CD14-positive monocyte (primary cell): Measurements from ENCODE around the gene PTGDS. TPM values are rescaled to one million over a fixed set of nuclear protein-coding genes. Genes with fewer than 3 reads are reported as not detected.

Source experiments
- DNase-seq, 3 donors: peaks; one replicate each; pipeline ENCODE4 v3.0.0-alpha.2; 2011 to 2022
- H2AFZ ChIP-seq: 2 replicates; pipeline ENCODE4 v1.6.0; 2012; ENCODE audit warnings: mild to moderate bottlenecking, low read depth, low read length, inconsistent platforms; ENCODE audit not compliant: insufficient read depth, poor library complexity, severe bottlenecking
- H3K27ac ChIP-seq, 2 donors: 1 replicate in 1 of 2; 2 replicates in 1 of 2; pipeline ENCODE4 v1.5.1; 2012 to 2013; ENCODE audit warnings: low read length in 2 of 2, control low read depth in 1 of 2, inconsistent platforms in 1 of 2, low read depth in 1 of 2, mild to moderate bottlenecking in 1 of 2
- H3K27me3 ChIP-seq, 2 donors: one replicate each; pipeline versions ENCODE4 v1.6.0 to v1.6.1; 2011 to 2013; ENCODE audit warnings: low read length in 2 of 2; ENCODE audit not compliant: control insufficient read depth in 2 of 2, insufficient read depth in 2 of 2
- H3K36me3 ChIP-seq, 2 donors: replicated peaks in 1 of 2; 1 replicate in 1 of 2; 2 replicates in 1 of 2; pipeline versions ENCODE4 v1.5.1 to v1.6.1; 2012 to 2013; ENCODE audit warnings: low read length in 2 of 2, control low read depth in 1 of 2, inconsistent platforms in 1 of 2, mild to moderate bottlenecking in 1 of 2; ENCODE audit not compliant: insufficient read depth in 2 of 2, control insufficient read depth in 1 of 2
- H3K4me1 ChIP-seq, 2 donors: 1 replicate in 1 of 2; 2 replicates in 1 of 2; pipeline versions ENCODE4 v1.5.1 to v1.6.1; 2012 to 2013; ENCODE audit warnings: low read length in 2 of 2, control low read depth in 1 of 2, inconsistent platforms in 1 of 2, mild to moderate bottlenecking in 1 of 2, moderate library complexity in 1 of 2; ENCODE audit not compliant: insufficient read depth in 2 of 2, control insufficient read depth in 1 of 2
- H3K4me2 ChIP-seq: replicated peaks from 2 replicates; pipeline ENCODE3; 2012; ENCODE audit warnings: low read length, moderate library complexity, mild to moderate bottlenecking; ENCODE audit not compliant: poor library complexity, severe bottlenecking; ENCODE audit errors: extremely low read depth
- H3K4me3 ChIP-seq, 3 experiments: fragments of 200-600 bp in 1 of 3; sonication (generic) in 1 of 3; replicated peaks in 1 of 3; 1 replicate in 2 of 3; 2 replicates in 1 of 3; pipeline ENCODE4 v1.5.1; 2011 to 2013; ENCODE audit warnings: low read length in 3 of 3, mild to moderate bottlenecking in 3 of 3, control low read depth in 2 of 3, low read depth in 2 of 3, inconsistent platforms in 1 of 3, moderate library complexity in 1 of 3
- H3K79me2 ChIP-seq: 2 replicates; pipeline ENCODE4 v1.6.0; 2012; ENCODE audit warnings: mild to moderate bottlenecking, control low read depth, inconsistent platforms, low read length, moderate library complexity; ENCODE audit not compliant: insufficient read depth
- H3K9ac ChIP-seq: 2 replicates; pipeline ENCODE4 v1.6.0; 2017; ENCODE audit warnings: low read length, mild to moderate bottlenecking; ENCODE audit not compliant: insufficient read depth, poor library complexity, severe bottlenecking
- H3K9me3 ChIP-seq, 2 donors: replicated peaks in 1 of 2; 1 replicate in 1 of 2; 2 replicates in 1 of 2; pipeline versions ENCODE4 v1.5.1 to v1.6.1; 2012 to 2013; ENCODE audit warnings: low read length in 2 of 2, control low read depth in 1 of 2; ENCODE audit not compliant: control insufficient read depth in 1 of 2, insufficient read depth in 1 of 2
- H4K20me1 ChIP-seq: 2 replicates; pipeline ENCODE4 v1.6.0; 2012; ENCODE audit warnings: mild to moderate bottlenecking, low read length, control low read depth, moderate library complexity; ENCODE audit not compliant: insufficient read depth
- H3K27ac Mint-ChIP-seq, 7 donors: one replicate each; pipeline ENCODE4 v1.8.0; 2020; ENCODE audit warnings: mild to moderate bottlenecking in 7 of 7, mixed read lengths in 7 of 7, moderate library complexity in 6 of 7, inconsistent platforms in 2 of 7
- H3K27me3 Mint-ChIP-seq, 3 donors: one replicate each; pipeline ENCODE4 v1.8.0; 2021 to 2022; ENCODE audit warnings: low read depth in 3 of 3, mild to moderate bottlenecking in 3 of 3, mixed read lengths in 3 of 3, moderate library complexity in 3 of 3, inconsistent platforms in 1 of 3
- H3K36me3 Mint-ChIP-seq, 2 donors: one replicate each; pipeline ENCODE4 v1.8.0; 2020; ENCODE audit warnings: mixed read lengths in 2 of 2, inconsistent platforms in 1 of 2, mild to moderate bottlenecking in 1 of 2
- H3K4me1 Mint-ChIP-seq: one replicate; pipeline ENCODE4 v1.8.0; 2020; ENCODE audit warnings: mild to moderate bottlenecking, mixed read lengths
- H3K4me3 Mint-ChIP-seq, 2 donors: one replicate each; pipeline ENCODE4 v1.8.0; 2020; ENCODE audit warnings: mild to moderate bottlenecking in 2 of 2, mixed read lengths in 2 of 2, moderate library complexity in 1 of 2
- H3K9me3 Mint-ChIP-seq, 7 donors: one replicate each; pipeline ENCODE4 v1.8.0; 2020 to 2022; ENCODE audit warnings: mixed read lengths in 7 of 7, mild to moderate bottlenecking in 6 of 7, moderate library complexity in 6 of 7, inconsistent platforms in 2 of 7
- CTCF ChIP-seq: fragments of 200-600 bp; IDR thresholded peaks from one replicate; pipeline ENCODE4 v1.8.0; 2022; ENCODE audit warnings: antibody characterized with exemption, mild to moderate bottlenecking
- WGBS: methylation state at CpG from one replicate; pipeline ENCODE4 v1.1.5; 2013; ENCODE audit warnings: missing lambda C conversion rate; ENCODE audit not compliant: insufficient coverage; 5-methylcytosine and 5-hydroxymethylcytosine counted together
- intact Hi-C, 2 donors: fragments of 100-400 bp; cut with micrococcal nuclease; formaldehyde crosslinking; loops; one replicate each; pipeline versions ENCODE4 v1.15.0 to v1.15.1; 2023
- polyA plus RNA-seq, 3 donors: library from polyadenylated mRNA; depleted of rRNA in 1 of 3; unstranded in 2 of 3; stranded (reverse) in 1 of 3; fragments of 300-500 nt in 2 of 3; fragments of >200 nt in 1 of 3; fragmentation: Illumina TruSeq in 2 of 3; gene quantifications; 1 replicate in 2 of 3; 2 replicates in 1 of 3; pipeline ENCODE4 v1.2.3, GENCODE V29; 2012 to 2021

The PTGDS gene
- polyA plus RNA-seq, 3 donors, result 0.34 to 1.5 TPM; not detected in 1

GRCh38 chr9:137023157-137023556 lies 45.9 kb downstream of the PTGDS start:
- peaks cover 4 to 7% (median 7%) of the 10 kb centered on the region in 3 donors for H3K27me3 Mint-ChIP-seq
- H3K27ac Mint-ChIP-seq, result no peak overlapping the region
- Histone ChIP-seq H3K4me1 (peaks cover 9 to 20% of the 10 kb centered on the region in 2 donors), H3K4me3 (no peak overlapping the region), H3K9ac (no peak overlapping the region), H3K27ac (no peak overlapping the region), H3K9me3 (no peaks in the 10 kb centered on the region), H3K27me3 (no peaks in the 10 kb centered on the region), H4K20me1 (no peaks in the 10 kb centered on the region), H2AFZ (no peak overlapping the region), H3K36me3 (no peaks in the 10 kb centered on the region), H3K4me2 (no peak overlapping the region), H3K79me2 (no peaks in the 10 kb centered on the region)
- no peak overlapping the region for H3K4me3 Mint-ChIP-seq
- WGBS, result 93% methylated on average over 7 of the region's 7 CpGs
- intact Hi-C loops, result no loop called here
- peaks cover 10% of the 10 kb centered on the region for H3K4me1 Mint-ChIP-seq
- no peak for DNase-seq
- H3K9me3 Mint-ChIP-seq, result peaks cover 0 to 5% (median 2%) of the 10 kb centered on the region in 7 donors
- no peak for TF ChIP-seq CTCF
- peaks cover 0 to 2% of the 10 kb centered on the region in 2 donors for H3K36me3 Mint-ChIP-seq

- no peaks in the 10 kb centered on the region for H3K9me3 ChIP-seq
- H3K4me3 Mint-ChIP-seq, result no peak overlapping the region
- peaks cover 0 to 5% (median 2%) of the 10 kb centered on the region in 7 donors for H3K9me3 Mint-ChIP-seq
Observed at GRCh38 chr9:137023583-137023991, 46.3 kb downstream of the PTGDS start.

More at GRCh38 chr9:137023583-137023991, 46.3 kb downstream of the PTGDS start:
- Mint-ChIP-seq H3K36me3 (peaks cover 0 to 2% of the 10 kb centered on the region in 2 donors), H3K27ac (no peak overlapping the region), H3K27me3 (peaks cover 4 to 7% (median 7%) of the 10 kb centered on the region in 3 donors), H3K4me1 (peaks cover 11% of the 10 kb centered on the region)
- Histone ChIP-seq H2AFZ (no peak overlapping the region), H3K4me1 (peaks cover 11 to 24% of the 10 kb centered on the region in 2 donors), H3K36me3 (no peaks in the 10 kb centered on the region), H3K27ac (no peak overlapping the region), H3K4me2 (no peak overlapping the region), H3K4me3 (no peak overlapping the region), H3K79me2 (peaks cover 2% of the 10 kb centered on the region), H3K27me3 (no peaks in the 10 kb centered on the region), H4K20me1 (peaks cover 2% of the 10 kb centered on the region), H3K9ac (no peak overlapping the region)
- no peak for DNase-seq
- 85% methylated on average over 11 of the region's 15 CpGs for WGBS
- intact Hi-C loops, result no loop called here
- no peak for TF ChIP-seq CTCF
